DOHH2 (cell line): ENCODE data around the gene SREBF2.

Experiments
- H3F3A ChIP-seq: fragments of 200-600 bp; sonication (generic), shearing (Covaris generic); 2 replicates; pipeline ENCODE4 v1.6.0; 2016; ENCODE audit warnings: antibody characterized with exemption, mild to moderate bottlenecking; ENCODE audit not compliant: control insufficient read depth, insufficient read depth
- H3K27ac ChIP-seq: fragments of 200-600 bp; sonication (generic); 2 replicates; pipeline ENCODE4 v1.5.1; 2014; ENCODE audit warnings: low read depth, mild to moderate bottlenecking, low read length, moderate library complexity
- H3K27me3 ChIP-seq: fragments of 200-600 bp; sonication (generic); 2 replicates; pipeline ENCODE4 v1.6.1; 2014; ENCODE audit warnings: mild to moderate bottlenecking, low read length, mixed read lengths; ENCODE audit not compliant: control insufficient read depth
- H3K36me3 ChIP-seq: fragments of 200-600 bp; sonication (generic); 2 replicates; pipeline ENCODE4 v1.6.1; 2014; ENCODE audit warnings: mild to moderate bottlenecking, low read length, moderate library complexity, mixed read lengths; ENCODE audit not compliant: control insufficient read depth
- H3K4me1 ChIP-seq: fragments of 200-600 bp; sonication (generic); 2 replicates; pipeline ENCODE4 v1.6.1; 2014; ENCODE audit warnings: mild to moderate bottlenecking, low read length, mixed read lengths; ENCODE audit not compliant: control insufficient read depth
- H3K4me2 ChIP-seq: fragments of 200-600 bp; sonication (generic); 2 replicates; pipeline ENCODE4 v1.6.0; 2014; ENCODE audit warnings: mild to moderate bottlenecking, low read length, moderate library complexity
- H3K4me3 ChIP-seq: fragments of 200-600 bp; sonication (generic); 2 replicates; pipeline ENCODE4 v1.5.1; 2014; ENCODE audit warnings: mild to moderate bottlenecking, low read length, mixed read lengths
- H3K79me2 ChIP-seq: fragments of 200-600 bp; sonication (generic); 2 replicates; pipeline ENCODE4 v1.6.1; 2014; ENCODE audit warnings: mild to moderate bottlenecking, low read length, mixed read lengths; ENCODE audit not compliant: control insufficient read depth
- H3K9me2 ChIP-seq: fragments of 200-600 bp; sonication (generic); replicated peaks from 2 replicates; pipeline ENCODE4 v1.6.1; 2014; ENCODE audit warnings: mild to moderate bottlenecking, low read length, mixed read lengths; ENCODE audit not compliant: control insufficient read depth
- H3K9me3 ChIP-seq: fragments of 200-600 bp; sonication (generic); 2 replicates; pipeline ENCODE4 v1.6.1; 2014; ENCODE audit warnings: antibody characterized with exemption, low read length, mixed read lengths; ENCODE audit not compliant: control insufficient read depth, insufficient read depth
- H4K20me1 ChIP-seq: fragments of 200-600 bp; sonication (generic); 2 replicates; pipeline ENCODE4 v1.6.0; 2014; ENCODE audit warnings: low read depth, mild to moderate bottlenecking, antibody characterized with exemption, low read length, moderate library complexity; ENCODE audit not compliant: control insufficient read depth, insufficient read depth
- EZH2phosphoT487 ChIP-seq: fragments of 200-600 bp; sonication (generic); IDR thresholded peaks from 2 replicates; pipeline ENCODE4 v1.6.1; 2017; ENCODE audit warnings: borderline replicate concordance, mild to moderate bottlenecking, antibody characterized with exemption, low read length, moderate library complexity, mixed read lengths
- TF ChIP-seq, protein P1 (sequence below): fragments of 200-600 bp; sonication (generic); IDR thresholded peaks from one replicate; pipeline ENCODE4 v1.5.1; 2014; ENCODE audit warnings: antibody characterized with exemption, mild to moderate bottlenecking, low read depth, low read length; ENCODE audit not compliant: poor library complexity, severe bottlenecking

The SREBF2 gene

DNA sequence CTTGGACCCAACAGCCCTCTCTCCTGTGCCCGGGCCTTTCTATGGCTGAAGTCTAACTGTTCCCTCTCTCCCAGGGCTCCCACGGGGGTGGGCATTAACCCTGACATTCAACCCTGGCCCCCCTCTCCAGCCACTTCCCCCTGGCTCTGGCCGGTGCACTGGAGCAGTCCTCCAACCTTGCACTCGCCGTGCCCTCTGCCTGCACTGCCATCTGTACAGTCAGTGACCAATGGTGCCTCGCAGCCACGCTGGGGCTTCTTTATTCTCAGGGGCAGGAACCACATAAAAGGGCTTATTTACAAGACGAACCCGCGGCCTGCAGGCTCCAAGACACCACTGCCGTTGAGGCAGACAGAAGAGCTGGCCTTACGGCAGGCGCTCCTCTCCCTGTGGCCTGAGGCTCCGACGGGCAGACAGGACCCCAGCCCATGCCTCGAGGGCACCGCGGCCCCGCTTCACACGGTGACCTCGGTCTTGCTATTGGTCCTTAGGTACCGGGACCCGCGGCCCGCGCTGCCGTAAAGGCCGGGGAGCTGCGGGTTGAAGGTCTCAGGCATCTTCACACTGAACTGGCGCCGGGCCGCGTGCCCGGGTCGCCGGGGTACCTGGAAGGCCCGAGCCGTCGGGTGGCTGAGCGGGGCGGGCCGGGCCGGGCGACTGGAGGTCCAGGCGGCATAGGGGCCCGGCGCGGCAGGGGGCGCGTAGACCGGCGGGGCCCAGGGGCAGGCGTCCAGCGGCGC is 76.6 kb downstream of the SREBF2 start:
- H3K36me3 ChIP-seq = peaks cover 23% of the 10 kb centered on the region
- peaks cover 27% of the 10 kb centered on the region for H3K4me1 ChIP-seq
- H3K4me2 ChIP-seq = no peak overlapping the region; the same call in 1 of the 2 replicates
- TF ChIP-seq, protein P1, sequence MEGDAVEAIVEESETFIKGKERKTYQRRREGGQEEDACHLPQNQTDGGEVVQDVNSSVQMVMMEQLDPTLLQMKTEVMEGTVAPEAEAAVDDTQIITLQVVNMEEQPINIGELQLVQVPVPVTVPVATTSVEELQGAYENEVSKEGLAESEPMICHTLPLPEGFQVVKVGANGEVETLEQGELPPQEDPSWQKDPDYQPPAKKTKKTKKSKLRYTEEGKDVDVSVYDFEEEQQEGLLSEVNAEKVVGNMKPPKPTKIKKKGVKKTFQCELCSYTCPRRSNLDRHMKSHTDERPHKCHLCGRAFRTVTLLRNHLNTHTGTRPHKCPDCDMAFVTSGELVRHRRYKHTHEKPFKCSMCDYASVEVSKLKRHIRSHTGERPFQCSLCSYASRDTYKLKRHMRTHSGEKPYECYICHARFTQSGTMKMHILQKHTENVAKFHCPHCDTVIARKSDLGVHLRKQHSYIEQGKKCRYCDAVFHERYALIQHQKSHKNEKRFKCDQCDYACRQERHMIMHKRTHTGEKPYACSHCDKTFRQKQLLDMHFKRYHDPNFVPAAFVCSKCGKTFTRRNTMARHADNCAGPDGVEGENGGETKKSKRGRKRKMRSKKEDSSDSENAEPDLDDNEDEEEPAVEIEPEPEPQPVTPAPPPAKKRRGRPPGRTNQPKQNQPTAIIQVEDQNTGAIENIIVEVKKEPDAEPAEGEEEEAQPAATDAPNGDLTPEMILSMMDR = no peak
- no peak for TF ChIP-seq EZH2phosphoT487
- no peak overlapping the region for H3K4me3 ChIP-seq
- H4K20me1 ChIP-seq = no peaks in the 10 kb centered on the region; the same call in 1 of the 2 replicates
- H3K9me2 ChIP-seq = no peaks in the 10 kb centered on the region
- no peaks in the 10 kb centered on the region for H3K9me3 ChIP-seq
- no peaks in the 10 kb centered on the region for H3K79me2 ChIP-seq
- peaks cover 53% of the 10 kb centered on the region for H3K27me3 ChIP-seq
- no peak overlapping the region for H3K27ac ChIP-seq
- peaks cover 5% of the 10 kb centered on the region; the same call in 1 of the 2 replicates for H3F3A ChIP-seq

DNA sequence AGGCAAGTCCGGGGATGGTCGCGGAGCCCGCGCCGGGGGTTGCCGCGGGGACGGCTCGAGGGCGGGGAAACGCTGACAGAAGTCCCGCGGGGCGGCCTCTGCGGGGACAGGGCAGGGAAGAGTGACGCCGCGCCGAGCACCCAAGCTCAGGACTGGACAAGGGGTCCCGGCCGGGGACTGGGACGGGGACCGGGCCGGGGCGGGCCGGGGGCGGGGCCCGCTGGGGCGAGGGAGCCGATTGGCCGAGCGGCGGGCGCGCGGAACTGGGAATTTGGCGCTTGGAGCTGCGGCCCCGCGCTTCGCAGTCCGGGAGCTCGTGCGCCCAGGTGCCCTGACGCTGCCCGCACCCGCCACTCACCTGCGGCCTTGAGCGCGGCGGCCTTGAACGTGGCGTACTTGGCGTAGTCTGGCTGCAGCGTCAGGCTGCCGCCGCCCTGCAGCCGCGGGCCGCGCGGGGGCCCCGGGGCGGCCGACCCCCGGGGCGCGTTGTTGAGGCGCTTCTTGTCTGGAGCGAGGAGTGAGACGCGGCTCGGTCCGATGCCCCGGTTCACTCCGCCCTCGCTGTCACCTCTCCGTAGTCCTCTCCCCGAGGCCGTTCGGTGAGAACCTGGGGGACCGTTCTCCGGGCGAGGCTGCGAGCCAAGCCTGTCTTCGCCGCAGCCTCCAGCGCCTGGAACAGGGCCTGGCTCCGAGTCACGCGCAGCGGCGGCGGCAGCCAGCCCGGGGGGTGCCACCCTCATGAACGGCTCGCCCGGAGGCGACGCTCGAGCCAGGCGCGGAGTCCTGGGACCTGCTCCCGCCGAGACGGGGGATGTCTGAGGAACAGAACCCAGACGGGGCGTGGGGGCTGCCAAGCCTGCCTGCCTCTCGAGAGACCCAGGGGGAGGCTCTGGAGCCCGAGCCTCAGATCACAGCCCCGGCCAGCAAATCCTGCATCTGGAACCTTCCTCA is 77.4 kb downstream of the SREBF2 start:
- peaks cover 62% of the 10 kb centered on the region for H3K27me3 ChIP-seq
- H3K9me2 ChIP-seq = no peaks in the 10 kb centered on the region
- peak overlapping the region; percentile 57 for H3K4me2 ChIP-seq
- H3K36me3 ChIP-seq = peaks cover 14% of the 10 kb centered on the region
- H3K27ac ChIP-seq = no peak overlapping the region
- peak overlapping the region; percentile 47 for H3K4me3 ChIP-seq
- peaks cover under 1% of the 10 kb centered on the region; the same call in 1 of the 2 replicates for H4K20me1 ChIP-seq
- H3K79me2 ChIP-seq = no peaks in the 10 kb centered on the region
- no peaks in the 10 kb centered on the region for H3K9me3 ChIP-seq
- peaks cover 5% of the 10 kb centered on the region; the same call in 1 of the 2 replicates for H3F3A ChIP-seq
- H3K4me1 ChIP-seq = peaks cover 34% of the 10 kb centered on the region
- TF ChIP-seq, protein P1 = no peak
- TF ChIP-seq EZH2phosphoT487 = peak; percentile 58; the same call in 1 of the 2 replicates

DNA sequence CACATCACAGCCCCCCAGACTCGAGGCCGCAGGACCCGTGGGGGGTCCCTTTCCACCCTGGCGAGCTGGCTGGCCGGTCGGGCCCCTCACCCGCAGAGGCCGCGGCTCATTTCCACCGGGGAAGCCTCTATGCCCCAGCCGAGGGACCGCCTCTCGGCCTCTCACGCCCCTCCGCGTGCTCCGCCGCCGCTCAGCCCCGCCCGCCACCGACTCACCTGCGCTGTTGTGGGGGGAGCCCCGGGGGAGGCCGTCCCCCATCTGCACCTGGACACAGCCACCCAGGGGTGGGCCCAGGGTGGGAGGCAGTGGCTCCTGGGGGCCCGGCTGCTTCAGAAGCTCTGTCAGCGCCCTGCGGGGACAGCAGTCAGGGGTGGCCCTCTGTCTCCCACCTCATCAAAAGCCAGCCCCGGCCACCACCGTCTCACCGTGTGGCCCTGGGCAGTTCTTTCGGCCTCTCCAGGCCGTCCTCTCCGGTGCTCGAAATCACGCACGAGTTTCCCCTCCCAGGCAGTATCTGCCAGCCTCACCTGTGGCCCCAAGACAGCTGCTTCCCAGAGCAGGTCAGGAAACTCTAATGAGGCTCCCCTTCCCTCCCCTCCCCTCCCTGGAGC is 78.2 kb downstream of the SREBF2 start:
- peaks cover 3% of the 10 kb centered on the region; the same call in 1 of the 2 replicates for H4K20me1 ChIP-seq
- H3K9me2 ChIP-seq = no peaks in the 10 kb centered on the region
- H3K36me3 ChIP-seq = peaks cover 7% of the 10 kb centered on the region
- no peak overlapping the region for H3K27ac ChIP-seq
- no peaks in the 10 kb centered on the region for H3K79me2 ChIP-seq
- peak overlapping the region; percentile 57 for H3K4me2 ChIP-seq
- H3K27me3 ChIP-seq = peaks cover 69% of the 10 kb centered on the region
- peak overlapping the region; percentile 47 for H3K4me3 ChIP-seq
- TF ChIP-seq, protein P1 = no peak
- TF ChIP-seq EZH2phosphoT487 = no peak
- H3K9me3 ChIP-seq = no peaks in the 10 kb centered on the region
- H3K4me1 ChIP-seq = peaks cover 42% of the 10 kb centered on the region
- H3F3A ChIP-seq = peaks cover 4% of the 10 kb centered on the region; the same call in 1 of the 2 replicates
